Testis (tissue), 3 donors: ENCODE data around the gene SPDEF. TPM values are rescaled to one million over a fixed set of nuclear protein-coding genes. Genes with fewer than 3 reads are reported as not detected.

Experiments used
- DNase-seq: peaks from one replicate; pipeline ENCODE4 v3.0.0-alpha.2; 2019
- H3K27ac ChIP-seq, 2 donors: fragments of 200-600 bp; sonication (generic); one replicate each; pipeline ENCODE4 v1.5.1; 2019
- H3K27me3 ChIP-seq: fragments of 200-600 bp; sonication (generic); one replicate; pipeline ENCODE4 v1.5.1; 2019
- H3K36me3 ChIP-seq: fragments of 200-600 bp; sonication (generic); one replicate; pipeline ENCODE4 v1.5.1; 2017; ENCODE audit warnings: low read depth; ENCODE audit errors: missing control alignments
- H3K4me1 ChIP-seq: fragments of 200-600 bp; sonication (generic); one replicate; pipeline ENCODE4 v1.5.1; 2019
- H3K4me3 ChIP-seq, 2 donors: fragments of 200-600 bp; sonication (generic); one replicate each; pipeline ENCODE4 v1.5.1; 2017 to 2019
- H3K9me3 ChIP-seq: fragments of 200-600 bp; sonication (generic); one replicate; pipeline ENCODE4 v1.5.1; 2017
- POLR2A ChIP-seq: fragments of 450-650 bp; IDR thresholded peaks from one replicate; pipeline ENCODE4 v1.6.1; 2017; ENCODE audit warnings: antibody characterized with exemption, mild to moderate bottlenecking, moderate library complexity
- WGBS, 2 donors: methylation state at CpG; one replicate each; pipeline ENCODE4 v1.1.5; 2018; 5-methylcytosine and 5-hydroxymethylcytosine counted together
- intact Hi-C: fragments of 100-400 bp; cut with DNase I; formaldehyde crosslinking; loops from one replicate; pipeline ENCODE4 v1.15.1; 2023; ENCODE audit warnings: low total_unique reads
- polyA plus RNA-seq: library from polyadenylated mRNA; stranded (reverse); fragments of 350-450 nt; fragmentation: Illumina TruSeq; extraction: RNeasy Lipid Tissue Mini Kit (QIAGEN cat#74804); gene quantifications from one replicate; pipeline ENCODE4 v1.2.3, GENCODE V29; 2014; ENCODE audit warnings: low read depth, low replicate concordance; ENCODE audit not compliant: insufficient read depth
- total RNA-seq, 2 donors: library from RNA; depleted of rRNA; stranded (reverse); fragments of >200 nt; gene quantifications; one replicate each; pipeline ENCODE4 v1.2.3, GENCODE V29; 2016
- TF ChIP-seq, protein P1 (sequence below), 3 experiments: fragments of 450-650 bp in 2 of 3; fragments of 200-600 bp in 1 of 3; sonication (generic) in 1 of 3; IDR thresholded peaks; one replicate each; pipeline ENCODE4 v1.5.1; 2016 to 2019; ENCODE audit warnings: antibody characterized with exemption in 3 of 3, mild to moderate bottlenecking in 2 of 3, moderate library complexity in 1 of 3

SPDEF gene
- total and polyA plus RNA-seq, 3 donors from 2014 or later: 0.33 to 0.62 (median 0.47) TPM

DNA sequence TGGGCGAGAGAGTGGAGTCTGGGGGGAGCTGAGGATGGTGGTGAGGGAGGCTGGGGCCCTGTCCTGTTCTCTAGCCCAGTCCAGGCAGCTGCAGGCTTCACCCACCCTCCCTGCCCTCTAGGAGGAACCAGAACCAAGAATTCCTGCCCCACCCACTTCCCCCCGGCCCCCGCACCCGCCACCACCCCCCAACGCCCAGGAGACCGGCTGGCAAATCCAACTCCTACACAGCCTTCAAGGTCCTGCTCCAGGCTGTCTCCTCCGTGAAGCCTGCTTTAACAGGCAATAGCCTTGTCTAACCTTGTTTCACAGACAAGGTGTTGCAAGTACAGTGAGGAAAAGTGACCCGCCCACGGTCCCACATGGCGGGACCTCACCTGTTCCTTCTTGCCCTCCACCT lies 2.4 kb downstream of the SPDEF start:
- Histone ChIP-seq H3K27ac (no peak overlapping the region), H3K27me3 (no peaks in the 10 kb centered on the region), H3K4me3 (no peak overlapping the region), H3K9me3 (no peaks in the 10 kb centered on the region), H3K36me3 (no peaks in the 10 kb centered on the region), H3K4me1 (no peaks in the 10 kb centered on the region)
- DNase-seq: no peak
- intact Hi-C loops: no loop called here
- 61 to 77% methylated on average over 8 to 10 of the region's 10 CpGs for WGBS, 2 donors
- TF ChIP-seq, protein P1, sequence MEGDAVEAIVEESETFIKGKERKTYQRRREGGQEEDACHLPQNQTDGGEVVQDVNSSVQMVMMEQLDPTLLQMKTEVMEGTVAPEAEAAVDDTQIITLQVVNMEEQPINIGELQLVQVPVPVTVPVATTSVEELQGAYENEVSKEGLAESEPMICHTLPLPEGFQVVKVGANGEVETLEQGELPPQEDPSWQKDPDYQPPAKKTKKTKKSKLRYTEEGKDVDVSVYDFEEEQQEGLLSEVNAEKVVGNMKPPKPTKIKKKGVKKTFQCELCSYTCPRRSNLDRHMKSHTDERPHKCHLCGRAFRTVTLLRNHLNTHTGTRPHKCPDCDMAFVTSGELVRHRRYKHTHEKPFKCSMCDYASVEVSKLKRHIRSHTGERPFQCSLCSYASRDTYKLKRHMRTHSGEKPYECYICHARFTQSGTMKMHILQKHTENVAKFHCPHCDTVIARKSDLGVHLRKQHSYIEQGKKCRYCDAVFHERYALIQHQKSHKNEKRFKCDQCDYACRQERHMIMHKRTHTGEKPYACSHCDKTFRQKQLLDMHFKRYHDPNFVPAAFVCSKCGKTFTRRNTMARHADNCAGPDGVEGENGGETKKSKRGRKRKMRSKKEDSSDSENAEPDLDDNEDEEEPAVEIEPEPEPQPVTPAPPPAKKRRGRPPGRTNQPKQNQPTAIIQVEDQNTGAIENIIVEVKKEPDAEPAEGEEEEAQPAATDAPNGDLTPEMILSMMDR (IDR thresholded peaks at IDR 0.05): no peak
- TF ChIP-seq POLR2A: no peak

DNA sequence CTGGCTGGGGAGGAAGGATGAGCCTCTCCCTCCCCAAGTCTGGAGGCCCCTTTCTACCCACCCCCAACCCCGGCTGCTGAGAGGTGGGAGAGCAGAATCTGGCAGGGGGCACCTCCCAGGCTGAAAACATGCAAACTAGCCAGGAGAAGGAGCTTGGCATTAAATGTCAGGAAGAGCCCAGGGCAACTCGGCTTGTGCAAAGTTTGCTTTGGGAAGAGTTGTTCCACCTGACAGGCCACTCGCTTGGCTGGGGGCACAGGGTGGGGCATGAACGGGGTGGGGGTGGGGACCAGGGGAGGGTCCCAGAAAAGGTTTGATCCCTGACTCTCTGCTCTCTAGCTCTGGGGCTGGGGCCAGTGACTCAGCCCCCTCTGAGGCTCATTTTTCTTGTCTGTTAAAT lies 3.0 kb downstream of the SPDEF start:
- no peaks in the 10 kb centered on the region for H3K27me3 ChIP-seq
- intact Hi-C loops: no loop called here
- TF ChIP-seq, protein P1 (IDR thresholded peaks at IDR 0.05): no peak
- TF ChIP-seq POLR2A: no peak
- no peaks in the 10 kb centered on the region for H3K9me3 ChIP-seq
- H3K27ac ChIP-seq: no peak overlapping the region
- H3K4me1 ChIP-seq: no peaks in the 10 kb centered on the region
- 77 to 100% methylated on average over 3 to 4 of the region's 4 CpGs for WGBS, 2 donors
- no peaks in the 10 kb centered on the region for H3K36me3 ChIP-seq
- DNase-seq: no peak
- H3K4me3 ChIP-seq: no peak overlapping the region

DNA sequence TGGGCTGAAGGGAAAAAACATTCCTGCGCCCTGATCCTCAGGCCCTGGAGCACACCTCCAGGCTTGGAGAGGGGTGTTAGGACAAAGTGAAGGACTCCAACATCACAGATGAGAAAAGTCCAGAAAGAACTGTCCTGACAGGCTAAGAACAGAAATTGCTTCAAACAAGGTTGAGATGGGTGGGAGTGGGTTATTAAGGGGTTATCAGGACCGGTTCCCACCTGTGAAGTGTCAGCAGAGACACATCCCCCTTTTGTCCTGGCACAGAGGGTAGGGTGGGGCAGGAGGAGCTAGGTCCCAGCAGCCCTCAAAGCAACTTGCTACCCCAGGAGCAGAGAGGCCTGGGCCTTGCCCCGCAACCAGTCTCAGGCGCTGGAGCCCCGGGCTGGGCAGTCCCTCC lies 3.5 kb downstream of the SPDEF start:
- Histone ChIP-seq H3K9me3 (no peaks in the 10 kb centered on the region), H3K27me3 (no peaks in the 10 kb centered on the region), H3K27ac (no peak overlapping the region), H3K36me3 (no peaks in the 10 kb centered on the region), H3K4me1 (no peaks in the 10 kb centered on the region), H3K4me3 (no peak overlapping the region)
- DNase-seq: no peak
- intact Hi-C loops: no loop called here
- WGBS, 2 donors: 90 to 97% methylated on average over 4 to 5 of the region's 5 CpGs
- no peak for TF ChIP-seq POLR2A
- TF ChIP-seq, protein P1 (IDR thresholded peaks at IDR 0.05): no peak

DNA sequence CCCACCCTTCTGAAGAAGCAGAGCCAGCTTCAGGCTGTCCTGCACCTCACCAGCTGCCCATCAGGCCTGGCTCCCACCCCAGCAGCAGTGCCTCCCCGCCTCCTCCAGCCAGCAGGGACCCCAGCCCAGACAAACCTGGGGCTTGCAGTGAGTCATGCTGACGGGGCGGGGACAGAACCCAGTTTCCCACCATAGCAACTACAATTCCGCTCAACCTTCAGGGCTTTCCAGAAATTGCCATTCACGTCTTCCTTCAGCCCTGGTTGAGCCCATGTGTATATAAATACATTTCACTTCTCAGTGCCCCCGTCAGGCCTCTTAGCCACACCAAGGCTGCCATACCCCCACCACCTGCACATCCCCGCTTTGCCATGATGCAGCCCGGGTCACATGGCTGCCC lies 4.4 kb downstream of the SPDEF start:
- H3K27me3 ChIP-seq: no peaks in the 10 kb centered on the region
- 89 to 98% methylated on average over 7 to 8 of the region's 8 CpGs for WGBS, 2 donors
- no peak overlapping the region for H3K27ac ChIP-seq
- H3K4me1 ChIP-seq: peaks cover 4% of the 10 kb centered on the region
- H3K36me3 ChIP-seq: no peaks in the 10 kb centered on the region
- intact Hi-C loops: no loop called here
- TF ChIP-seq, protein P1 (IDR thresholded peaks at IDR 0.05): no peak
- H3K9me3 ChIP-seq: no peaks in the 10 kb centered on the region
- H3K4me3 ChIP-seq: no peak overlapping the region
- DNase-seq: no peak

DNA sequence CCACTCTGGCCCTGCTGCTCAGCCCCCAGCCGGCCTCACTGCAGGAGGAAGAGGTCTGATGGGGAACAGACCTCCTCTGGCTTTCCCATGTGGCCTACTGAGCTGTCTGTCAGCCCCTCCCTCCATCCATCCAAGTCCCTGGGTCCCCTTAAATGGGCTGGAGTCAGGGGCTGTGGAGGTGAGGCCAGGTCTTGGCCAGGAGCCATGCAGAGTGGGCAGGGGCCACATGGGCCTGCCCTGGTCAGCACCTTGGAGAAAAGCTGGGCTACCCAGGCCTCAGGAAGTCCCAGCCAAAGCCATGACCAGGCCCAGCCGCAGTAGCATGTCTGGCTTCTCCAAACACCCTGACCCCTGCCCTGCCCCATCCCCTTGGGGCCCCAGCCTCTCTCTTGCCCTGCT lies 6.3 kb downstream of the SPDEF start:
- no peak for DNase-seq
- TF ChIP-seq, protein P1 (IDR thresholded peaks at IDR 0.05): no peak
- TF ChIP-seq POLR2A: no peak
- intact Hi-C loops: no loop called here
- Histone ChIP-seq H3K9me3 (no peaks in the 10 kb centered on the region), H3K4me1 (peaks cover 5% of the 10 kb centered on the region), H3K27ac (no peak overlapping the region), H3K36me3 (no peaks in the 10 kb centered on the region), H3K27me3 (no peaks in the 10 kb centered on the region), H3K4me3 (no peak overlapping the region)
- 90 to 93% methylated on average over 2 of the region's 2 CpGs for WGBS, 2 donors
